GM12875 (cell line): ENCODE measurements around the gene RASIP1.
A peak's percentile ranks its signal among the peaks of the same experiment; 100 is the strongest.
"Not testable (repeated sequence)": the region's sequence is repeated elsewhere in the genome, so short reads cannot be mapped to it uniquely, and the experiment has no call there.

ENCODE experiments used
- H3K4me3 ChIP-seq: one replicate; pipeline ENCODE4 v1.5.1; 2011; ENCODE audit warnings: low read depth, low read length, control low read depth
- CTCF ChIP-seq: IDR thresholded peaks from 2 replicates; pipeline ENCODE4 v1.5.1; 2011; ENCODE audit warnings: low read depth, mild to moderate bottlenecking, control low read depth, inconsistent platforms, low read length, moderate library complexity, borderline replicate concordance; ENCODE audit not compliant: insufficient read depth

The RASIP1 gene

GRCh38 chr19:48680436-48681126 lies 59.8 kb downstream of the RASIP1 start:
- H3K4me3 ChIP-seq, result no peak overlapping the region
- no peak for TF ChIP-seq CTCF

GRCh38 chr19:48680006-48680405 lies 60.4 kb downstream of the RASIP1 start:
- H3K4me3 ChIP-seq, result not testable (repeated sequence)

- no peak for TF ChIP-seq CTCF
- H3K4me3 ChIP-seq, result no peak overlapping the region
These were observed 62.2 kb downstream of the RASIP1 start for GRCh38 chr19:48678201-48678600.

- no peak for TF ChIP-seq CTCF
- no peak overlapping the region for H3K4me3 ChIP-seq
These were observed 63.5 kb downstream of the RASIP1 start for GRCh38 chr19:48676887-48677286.

- no peak for TF ChIP-seq CTCF
- no peak overlapping the region for H3K4me3 ChIP-seq
These were observed 63.9 kb downstream of the RASIP1 start for GRCh38 chr19:48676487-48676886.

GRCh38 chr19:48674921-48675824 lies 65.2 kb downstream of the RASIP1 start:
- no peak overlapping the region for H3K4me3 ChIP-seq
- TF ChIP-seq CTCF, result peak; percentile 85

- no peak for TF ChIP-seq CTCF
- no peak overlapping the region for H3K4me3 ChIP-seq
These were observed 66.1 kb downstream of the RASIP1 start for GRCh38 chr19:48674216-48674809.
